Mucosa of descending colon (tissue), 3 donors: Measurements from ENCODE around the gene ADGRV1. TPM values are rescaled to one million over a fixed set of nuclear protein-coding genes. Genes with fewer than 3 reads are reported as not detected.
A peak's percentile ranks its signal among the peaks of the same experiment; 100 is the strongest.
"Not testable (repeated sequence)": the region's sequence is repeated elsewhere in the genome, so short reads cannot be mapped to it uniquely, and the experiment has no call there.

ENCODE experiments used
- ATAC-seq: fragments of 200-7000 bp; cut with Tn5 transposase; one replicate; pipeline ENCODE4 v1.9.1; 2020; ENCODE audit warnings: mild to moderate bottlenecking, moderate library complexity
- DNase-seq, 3 donors: peaks; one replicate each; pipeline ENCODE4 v3.0.0-alpha.2; 2020
- H3K36me3 ChIP-seq: fragments of 200-600 bp; one replicate; pipeline ENCODE4 v1.8.0; 2021; ENCODE audit warnings: low read depth, mild to moderate bottlenecking
- H3K4me1 ChIP-seq: fragments of 200-600 bp; one replicate; pipeline ENCODE4 v1.8.0; 2021; ENCODE audit warnings: low read depth, mild to moderate bottlenecking
- H3K4me3 ChIP-seq: fragments of 200-600 bp; one replicate; pipeline ENCODE4 v1.8.0; 2021; ENCODE audit warnings: mild to moderate bottlenecking
- H3K9me3 ChIP-seq: fragments of 200-600 bp; one replicate; pipeline ENCODE4 v1.8.0; 2021; ENCODE audit warnings: mild to moderate bottlenecking
- CTCF ChIP-seq: fragments of 200-600 bp; IDR thresholded peaks from one replicate; pipeline ENCODE4 v1.8.0; 2022; ENCODE audit warnings: antibody characterized with exemption, mild to moderate bottlenecking
- intact Hi-C, 2 donors: fragments of 100-400 bp; cut with DNase I in 1 of 2; cut with micrococcal nuclease in 1 of 2; formaldehyde crosslinking; loops; one replicate each; pipeline versions ENCODE4 v1.11.0 to v1.11.1; 2022; cut with DNase I, micrococcal nuclease
- total RNA-seq, 3 donors: library from RNA; stranded (reverse); fragmentation: NEBNext Ultra II Directional in 2 of 3; extraction: Animal tissue kit (Norgen Biotek cat#: 25700) in 2 of 3; gene quantifications; one replicate each; pipeline versions ENCODE4 v1.2.1 to v1.2.4, GENCODE V29; 2021 to 2023
- donor health status: DM: no; HTN: no; CAD: no; lungs with moderate emphysema.
- donor health status: DM: no; HTN: no; CAD: no.
- donor health status: DM: no; HTN: yes; CAD: no.

The ADGRV1 gene
- total RNA-seq, 3 donors from 2014 or later, result 4.5 to 8.6 (median 6.1) TPM

- DNase-seq (no peak), ATAC-seq (peak; percentile 12)
- Histone ChIP-seq H3K4me1 (no peaks in the 10 kb centered on the region), H3K4me3 (no peak overlapping the region), H3K9me3 (no peaks in the 10 kb centered on the region), H3K36me3 (no peaks in the 10 kb centered on the region)
- intact Hi-C loops, result no loop called here
- TF ChIP-seq CTCF, result no peak
Measured at GRCh38 chr5:90916947-90917800, 358.6 kb downstream of the ADGRV1 start.

DNA sequence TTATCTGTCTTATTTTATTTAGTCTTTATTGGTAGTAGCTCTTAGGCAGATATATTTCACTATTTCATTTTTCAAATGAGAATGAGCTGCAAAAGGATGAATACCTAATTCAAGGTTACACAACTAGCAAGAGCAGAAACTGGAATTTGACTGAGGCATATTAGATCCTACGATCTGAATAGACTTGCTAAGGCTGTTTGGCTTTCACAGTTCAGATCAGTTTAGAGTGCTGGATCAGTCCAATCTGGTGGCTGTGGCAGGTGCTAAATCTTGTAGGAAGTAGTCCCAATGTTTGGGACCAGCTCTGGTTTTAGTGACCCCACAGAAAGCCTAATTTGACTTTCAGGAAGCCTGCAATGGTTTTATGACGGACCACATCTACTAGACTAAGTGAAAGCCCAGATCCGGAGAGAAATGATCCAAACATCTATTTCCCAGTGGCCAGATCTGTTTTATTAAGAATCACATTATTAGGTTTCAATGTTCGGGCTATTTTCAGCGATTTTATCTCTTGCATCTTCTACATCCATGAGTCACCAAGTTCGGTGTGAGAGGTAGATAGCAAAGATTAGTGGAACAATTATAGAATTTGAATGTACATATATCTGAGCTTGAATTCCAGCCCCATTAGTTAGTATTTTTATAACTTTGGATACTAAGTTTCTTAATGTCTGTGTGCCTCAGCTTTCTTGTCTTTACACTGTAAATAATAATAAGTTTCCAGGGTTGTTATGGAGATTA lies 359.5 kb downstream of the ADGRV1 start:
- ATAC-seq, result no peak
- Histone ChIP-seq H3K36me3 (no peaks in the 10 kb centered on the region), H3K4me1 (no peaks in the 10 kb centered on the region), H3K4me3 (no peak overlapping the region), H3K9me3 (no peaks in the 10 kb centered on the region)
- TF ChIP-seq CTCF, result no peak
- no peak for DNase-seq
- intact Hi-C loops, result no loop called here

DNA sequence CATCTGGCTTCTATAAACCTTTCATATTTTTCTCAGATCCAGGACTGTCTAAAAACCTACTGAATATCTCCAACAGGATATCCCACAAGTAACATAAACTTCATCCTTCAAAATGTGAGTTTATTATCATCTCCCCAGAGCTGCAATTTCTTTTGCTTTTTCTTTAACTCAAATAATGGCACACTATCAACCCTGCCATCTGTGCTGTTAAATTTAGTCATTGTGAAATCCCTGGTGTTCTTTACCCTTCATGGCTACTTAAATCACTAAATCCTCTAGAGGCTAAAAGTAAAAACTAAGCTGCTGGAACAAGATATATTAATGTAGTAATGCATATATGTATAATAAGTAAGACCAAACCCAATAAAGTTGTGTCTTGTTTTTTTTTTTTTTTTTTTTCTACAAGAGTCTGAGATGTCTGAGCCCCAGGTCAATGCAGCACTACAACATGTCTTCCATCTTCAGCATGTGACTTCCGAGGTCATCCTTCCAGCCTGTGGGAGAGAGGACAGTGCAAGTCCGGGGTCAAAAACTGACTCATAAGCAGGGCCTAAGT lies 362.9 kb downstream of the ADGRV1 start:
- intact Hi-C loops, result no loop called here
- Histone ChIP-seq H3K9me3 (no peaks in the 10 kb centered on the region), H3K4me1 (no peaks in the 10 kb centered on the region), H3K4me3 (no peak overlapping the region), H3K36me3 (no peaks in the 10 kb centered on the region)
- no peak for TF ChIP-seq CTCF
- no peak for DNase-seq
- no peak for ATAC-seq

DNA sequence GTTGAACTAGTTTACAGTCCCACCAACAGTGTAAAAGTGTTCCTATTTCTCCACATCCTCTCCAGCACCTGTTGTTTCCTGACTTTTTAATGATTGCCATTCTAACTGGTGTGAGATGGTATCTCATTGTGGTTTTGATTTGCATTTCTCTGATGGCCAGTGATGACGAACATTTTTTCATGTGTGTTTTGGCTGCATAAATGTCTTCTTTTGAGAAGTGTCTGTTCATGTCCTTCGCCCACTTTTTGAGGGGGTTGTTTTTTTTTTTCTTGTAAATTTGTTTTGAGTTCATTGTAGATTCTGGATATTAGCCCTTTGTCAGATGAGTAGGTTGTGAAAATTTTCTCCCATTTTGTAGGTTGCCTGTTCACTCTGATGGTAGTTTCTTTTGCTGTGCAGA lies 365.6 kb downstream of the ADGRV1 start:
- ATAC-seq, H3K36me3 ChIP-seq, H3K4me1 ChIP-seq, DNase-seq, H3K9me3 ChIP-seq, intact Hi-C loops, H3K4me3 ChIP-seq: not testable (repeated sequence)

GRCh38 chr5:90929013-90929839 lies 370.6 kb downstream of the ADGRV1 start:
- H3K9me3 ChIP-seq, H3K4me1 ChIP-seq, H3K4me3 ChIP-seq, intact Hi-C loops, DNase-seq, H3K36me3 ChIP-seq, ATAC-seq: not testable (repeated sequence)

- H3K36me3 ChIP-seq, result no peaks in the 10 kb centered on the region
- H3K9me3 ChIP-seq, result no peaks in the 10 kb centered on the region
- no peaks in the 10 kb centered on the region for H3K4me1 ChIP-seq
- ATAC-seq (no peak), DNase-seq (no peak)
- H3K4me3 ChIP-seq, result no peak overlapping the region
- intact Hi-C loops, result loop anchor here in 1 of 2 donors (5.0 to 10.0 kb wide), 3 partner anchors 95 to 457 kb away; no protein-coding TSS in a partner anchor
- no peak for TF ChIP-seq CTCF
Measured at GRCh38 chr5:90930062-90930461, 371.5 kb downstream of the ADGRV1 start.
